Effector CD8-positive, alpha-beta T cell (primary cell): ENCODE measurements around the gene C19orf38.
"Not testable (repeated sequence)": the region's sequence is repeated elsewhere in the genome, so short reads cannot be mapped to it uniquely, and the experiment has no call there.

Experiments
- DNase-seq: peaks from one replicate; lab custom pipeline; 2025; lab: John Stamatoyannopoulos, UW

Gene C19orf38

GRCh38 chr19:10876459-10877240 is 28.4 kb downstream of the C19orf38 start:
- DNase-seq = no peak

DNA sequence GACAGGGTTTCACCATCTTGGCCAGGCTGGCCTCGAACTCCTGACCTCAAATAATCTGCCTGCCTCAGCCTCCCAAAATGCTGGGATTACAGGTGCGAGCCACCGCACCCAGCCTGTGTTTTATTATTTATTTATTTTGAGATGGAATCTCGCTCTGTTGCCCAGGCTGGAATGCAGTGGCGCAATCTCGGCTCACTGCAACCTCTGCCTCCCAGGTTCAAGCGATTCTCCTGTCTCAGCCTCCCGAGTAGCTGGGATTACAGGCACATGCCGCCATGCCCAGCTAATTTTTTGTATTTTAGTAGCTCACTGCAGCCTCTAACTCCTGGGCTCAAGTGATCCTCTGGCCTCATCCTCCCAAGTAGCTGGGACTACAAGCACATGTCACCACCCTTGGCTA is 29.4 kb downstream of the C19orf38 start:
- DNase-seq = not testable (repeated sequence)

GRCh38 chr19:10878253-10878652 is 30.0 kb downstream of the C19orf38 start:
- DNase-seq = no peak

DNA sequence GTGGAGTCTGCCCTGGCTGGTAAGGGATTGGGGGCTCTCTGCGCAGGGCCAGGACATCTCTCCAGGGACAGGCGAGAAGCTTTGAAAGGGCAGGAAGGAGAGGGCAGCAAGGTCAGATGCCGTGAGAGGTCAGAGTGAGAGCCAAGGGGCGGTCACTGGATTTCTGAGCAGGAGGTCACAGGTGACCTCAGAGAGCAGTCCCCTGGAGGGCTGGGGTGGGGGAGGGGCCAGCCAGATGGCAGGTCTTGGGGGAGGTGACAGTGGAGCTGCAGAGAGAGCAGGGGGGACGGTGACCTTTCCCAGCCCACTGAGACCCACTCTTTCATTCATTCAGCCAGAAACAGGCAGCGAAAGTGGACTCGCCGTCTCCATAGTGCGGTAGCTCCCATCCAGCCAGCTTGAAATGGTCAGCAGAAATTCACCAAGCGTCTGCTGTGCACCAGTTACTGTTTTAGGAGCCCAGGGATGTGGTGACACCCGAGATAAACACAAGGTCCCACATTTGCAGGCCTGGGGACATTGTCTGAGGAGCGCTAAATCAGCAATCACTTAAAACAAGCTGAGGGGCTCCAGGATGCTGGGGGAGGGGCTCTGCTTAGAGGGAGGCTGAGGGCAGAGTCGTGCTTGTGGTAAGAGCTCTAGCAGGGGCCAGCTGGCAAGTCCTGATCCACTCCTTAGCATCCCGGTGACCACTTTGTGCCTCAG is 33.3 kb downstream of the C19orf38 start:
- DNase-seq = no peak

DNA sequence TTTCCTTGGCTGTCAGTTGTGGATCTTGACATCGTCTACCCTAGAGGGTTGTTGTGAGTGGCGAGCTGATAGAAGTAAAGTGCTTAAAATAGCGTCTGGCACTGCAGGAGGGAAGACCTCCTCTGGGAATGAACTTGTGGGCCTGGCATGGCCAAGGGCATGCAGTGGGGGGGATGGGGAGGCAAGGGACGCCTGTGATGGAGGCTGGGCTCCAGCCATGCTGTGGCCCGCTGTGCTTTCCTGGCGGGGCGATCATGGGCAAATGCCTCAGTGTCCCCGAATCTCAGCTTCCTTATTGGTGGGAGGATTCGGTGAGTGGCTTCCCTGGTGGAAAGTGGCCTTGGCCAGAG is 33.9 kb downstream of the C19orf38 start:
- DNase-seq = no peak

- no peak for DNase-seq
These were observed 36.1 kb downstream of the C19orf38 start for GRCh38 chr19:10884274-10884673.

DNA sequence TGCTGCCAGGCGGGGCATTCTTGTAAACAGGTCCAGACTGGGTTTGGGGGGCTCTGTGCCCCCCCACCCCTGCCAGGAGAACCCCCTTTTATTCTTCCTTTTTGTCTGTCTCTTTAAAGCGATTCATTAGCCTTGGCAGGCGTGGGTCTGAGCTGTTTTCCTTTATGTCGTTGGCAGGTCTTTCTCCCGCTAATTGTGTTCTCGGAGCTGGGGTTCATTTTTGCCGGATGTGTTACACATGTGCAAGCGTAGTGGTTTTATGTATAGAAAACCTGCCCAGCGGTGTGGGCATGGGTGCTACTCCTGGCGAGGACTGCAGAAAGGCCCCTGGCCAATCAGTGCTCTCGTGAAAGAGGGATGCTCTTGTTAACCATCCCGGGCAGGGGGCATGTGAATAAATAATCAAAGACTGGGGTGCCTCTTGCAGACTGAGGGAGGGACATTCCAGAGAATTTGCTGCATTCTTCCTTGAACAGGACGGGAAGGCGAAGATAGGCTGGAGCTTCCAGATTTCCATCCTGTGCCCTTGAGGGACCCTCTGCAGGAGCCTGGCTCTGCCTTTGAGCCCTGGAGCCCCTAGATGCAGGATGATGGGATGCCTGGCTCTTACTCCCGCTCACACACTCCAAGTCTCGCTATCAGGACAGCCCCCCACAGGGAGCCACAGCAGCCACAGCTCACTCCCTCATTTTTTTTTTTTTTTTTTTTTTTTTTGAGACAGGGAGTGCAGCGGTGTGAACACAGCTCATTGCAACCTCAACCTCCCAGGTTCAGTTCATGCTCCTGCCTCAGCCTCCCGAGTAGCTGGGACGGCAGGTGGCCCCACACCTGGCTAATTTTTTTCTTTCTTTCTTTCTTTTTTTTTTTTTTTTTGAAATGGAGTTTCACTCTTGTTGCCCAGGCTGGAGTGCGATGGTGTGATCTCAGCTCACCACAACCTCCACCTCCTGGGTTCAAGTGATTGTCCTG is 37.3 kb downstream of the C19orf38 start:
- DNase-seq = no peak

DNA sequence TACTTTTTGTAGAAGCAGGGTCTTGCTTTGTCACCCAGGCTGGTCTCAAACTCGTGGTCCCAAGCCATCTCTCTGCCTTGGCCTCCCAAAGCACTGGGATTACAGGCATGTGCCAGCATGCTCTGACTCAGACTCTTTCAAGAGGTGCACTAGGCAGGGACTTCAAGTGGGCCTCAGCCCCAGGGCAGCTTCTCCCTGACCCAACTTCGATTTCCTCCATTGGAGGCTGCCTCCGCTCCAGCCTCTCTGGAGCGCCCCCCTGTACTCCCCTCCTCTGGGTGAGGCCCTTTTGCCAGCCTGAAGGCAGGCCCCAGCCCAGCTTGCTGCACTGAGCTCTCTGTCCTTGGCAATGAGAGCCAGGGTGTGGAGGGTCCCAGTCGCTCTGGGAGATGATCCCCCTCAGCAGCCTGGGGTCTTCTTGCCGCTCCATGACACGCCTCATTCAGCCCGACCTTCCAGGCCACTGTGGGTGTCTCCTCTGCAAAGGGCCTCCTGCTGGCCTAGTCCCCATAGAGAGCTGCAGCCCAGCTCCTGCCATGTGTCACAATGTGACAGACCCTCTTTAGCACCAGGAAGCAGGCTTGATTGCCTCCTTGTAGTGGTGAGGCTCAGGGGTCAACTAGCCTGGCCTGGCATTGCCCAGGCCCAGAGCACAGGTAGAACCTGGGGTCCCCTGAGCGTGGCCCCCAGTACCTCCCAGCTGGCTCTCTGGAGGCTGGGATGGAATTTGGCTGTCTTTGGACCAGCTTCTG is 39.6 kb downstream of the C19orf38 start:
- DNase-seq = no peak

DNA sequence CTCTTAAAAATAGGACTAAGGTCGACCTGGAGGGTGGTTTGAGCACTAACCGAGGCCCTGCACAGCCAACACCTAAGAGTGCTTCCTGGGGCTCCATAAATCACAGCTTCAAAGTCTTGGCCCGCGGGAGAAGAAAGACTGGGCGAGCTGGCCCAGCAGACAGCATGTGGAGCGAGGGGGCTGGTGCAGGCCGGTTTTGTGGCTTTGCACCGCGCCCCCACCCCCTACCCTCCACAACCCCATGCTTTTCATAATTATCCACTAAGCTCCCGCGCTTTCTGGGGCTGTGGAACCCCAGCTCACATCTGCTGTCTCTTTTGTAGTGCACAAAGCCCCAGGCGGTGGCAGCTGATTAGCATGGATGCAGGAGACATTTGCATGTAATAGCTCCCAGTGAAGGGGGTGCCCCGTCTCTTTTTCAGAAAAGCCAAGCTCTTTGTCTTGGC is 40.2 kb downstream of the C19orf38 start:
- DNase-seq = no peak

DNA sequence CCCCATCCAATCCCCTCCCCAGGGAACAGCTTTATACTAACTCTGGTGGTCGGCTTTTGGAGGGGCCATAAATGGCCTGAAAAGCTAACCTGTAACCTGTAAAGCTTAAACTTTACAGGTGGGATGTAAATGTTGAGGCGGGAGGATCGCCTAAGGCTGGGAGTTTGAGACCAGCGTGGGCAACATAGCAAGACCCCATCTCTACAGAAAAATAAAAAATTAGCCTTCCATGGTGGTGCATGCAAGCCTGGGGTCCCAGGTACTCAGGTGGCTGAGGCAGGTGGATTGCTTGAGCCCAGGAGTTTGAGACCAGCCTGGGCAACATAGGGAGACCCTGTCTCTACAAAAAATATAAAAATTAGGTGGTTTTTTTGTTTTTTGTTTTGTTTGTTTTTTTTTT is 41.7 kb downstream of the C19orf38 start:
- DNase-seq = no peak

DNA sequence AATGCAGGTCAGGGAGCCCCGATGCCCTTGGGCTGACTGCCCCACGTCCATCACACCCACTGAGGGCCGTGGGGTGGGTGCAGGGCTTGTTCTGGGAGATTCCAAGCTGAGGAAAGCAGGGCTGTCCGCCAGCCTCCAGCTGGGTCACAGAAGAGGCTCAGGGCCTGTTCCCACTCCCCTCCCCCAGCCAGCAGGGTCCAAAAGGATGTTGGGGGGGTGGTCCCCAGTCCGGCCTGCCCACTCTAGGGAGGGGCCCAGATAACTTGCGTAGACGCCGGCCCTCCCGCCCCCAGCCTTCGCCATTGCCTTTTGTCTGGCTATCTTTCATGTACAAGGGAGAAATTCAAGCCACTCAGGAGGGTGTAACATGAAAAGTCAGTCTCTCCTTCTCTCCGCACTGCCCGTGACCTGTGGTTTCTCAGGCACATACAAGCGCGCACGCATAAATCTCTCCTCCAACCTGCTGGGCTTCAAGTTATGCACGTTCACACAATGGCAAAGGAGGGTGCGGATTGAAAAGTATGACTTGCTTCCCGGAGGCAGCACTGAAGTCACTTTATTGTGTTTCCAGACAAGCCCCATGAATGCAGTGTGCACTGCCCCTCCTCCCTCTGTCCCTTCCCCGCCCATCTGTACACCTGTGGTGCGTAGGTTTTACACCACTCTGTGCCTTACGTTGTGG is 43.3 kb downstream of the C19orf38 start:
- no peak for DNase-seq

DNA sequence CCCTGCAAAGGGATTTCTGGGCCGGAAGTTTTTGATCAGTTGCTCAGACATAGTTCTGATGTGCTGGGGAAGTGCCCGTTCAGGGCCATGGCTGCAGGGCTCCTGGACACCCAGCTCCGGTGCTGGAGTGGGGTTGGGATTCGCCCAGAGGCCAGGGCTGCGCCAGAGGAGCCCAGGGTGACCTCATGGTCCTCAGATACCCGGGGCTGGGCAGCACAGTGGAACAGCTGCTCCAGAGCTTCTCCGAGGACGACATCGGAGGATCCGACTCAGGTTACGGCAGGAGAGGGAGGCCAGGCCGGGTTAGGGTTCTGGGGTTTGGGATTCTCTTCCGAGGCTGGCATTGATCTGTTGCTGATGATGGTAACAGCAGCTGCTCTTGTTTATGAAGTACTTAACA is 44.0 kb downstream of the C19orf38 start:
- DNase-seq = no peak

DNA sequence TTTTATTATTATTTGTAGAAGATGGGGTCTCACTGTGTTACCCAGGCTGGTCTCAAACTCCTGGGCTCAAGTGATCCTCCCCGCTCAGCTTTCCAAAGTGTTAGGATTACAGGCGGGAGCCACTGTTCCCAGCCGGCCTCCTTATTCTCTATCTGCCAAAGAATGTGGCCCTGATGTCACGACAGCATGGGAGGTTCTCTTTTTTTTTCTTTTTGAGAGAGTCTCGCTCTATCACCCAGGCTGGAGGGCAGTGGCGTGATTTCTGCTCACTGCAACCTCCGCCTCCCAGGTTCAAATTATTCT is 46.6 kb downstream of the C19orf38 start:
- DNase-seq = no peak

DNA sequence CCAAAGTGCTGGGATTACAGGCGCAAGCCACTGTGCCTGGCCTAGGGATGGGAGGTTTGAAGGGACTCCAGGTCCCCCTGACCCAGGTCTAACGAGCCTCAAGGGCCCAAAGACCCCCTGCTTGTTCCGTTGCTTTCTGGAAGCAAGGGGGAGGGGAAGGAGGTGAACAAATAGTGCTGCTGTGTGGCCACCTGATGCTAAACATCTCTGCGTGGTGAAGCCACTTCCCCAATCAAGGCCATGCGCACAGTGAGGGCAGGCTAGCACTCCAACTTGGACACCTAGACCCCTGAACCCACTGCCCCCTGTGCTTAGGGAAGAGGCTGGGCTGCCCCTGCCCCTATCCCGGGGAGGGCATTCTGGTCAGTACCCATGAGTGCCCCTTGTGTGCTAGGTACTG is 47.1 kb downstream of the C19orf38 start:
- no peak for DNase-seq

DNA sequence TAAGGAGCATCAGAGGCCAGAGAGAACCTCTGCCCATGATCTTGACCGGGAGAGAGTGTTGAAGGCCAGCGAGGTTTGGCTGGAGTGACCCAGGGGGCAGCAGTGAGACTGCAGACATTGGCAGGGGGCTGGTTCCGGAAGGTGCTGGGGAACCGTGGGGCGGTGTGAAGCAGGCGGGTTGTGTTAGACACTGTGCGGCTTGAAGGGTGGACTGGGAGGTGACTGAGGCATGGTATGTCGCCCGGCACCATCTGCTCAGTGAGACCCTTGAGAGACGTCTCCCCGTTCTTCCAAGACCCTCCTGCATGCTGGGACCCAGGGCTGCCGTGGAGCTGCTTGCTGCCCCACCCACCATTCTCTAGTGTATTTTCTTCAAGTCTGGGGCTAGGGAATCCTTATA is 47.7 kb downstream of the C19orf38 start:
- DNase-seq = no peak

- no peak for DNase-seq
These were observed 48.8 kb downstream of the C19orf38 start for GRCh38 chr19:10896851-10897526.

GRCh38 chr19:10898633-10899032 is 50.4 kb downstream of the C19orf38 start:
- DNase-seq = no peak

DNA sequence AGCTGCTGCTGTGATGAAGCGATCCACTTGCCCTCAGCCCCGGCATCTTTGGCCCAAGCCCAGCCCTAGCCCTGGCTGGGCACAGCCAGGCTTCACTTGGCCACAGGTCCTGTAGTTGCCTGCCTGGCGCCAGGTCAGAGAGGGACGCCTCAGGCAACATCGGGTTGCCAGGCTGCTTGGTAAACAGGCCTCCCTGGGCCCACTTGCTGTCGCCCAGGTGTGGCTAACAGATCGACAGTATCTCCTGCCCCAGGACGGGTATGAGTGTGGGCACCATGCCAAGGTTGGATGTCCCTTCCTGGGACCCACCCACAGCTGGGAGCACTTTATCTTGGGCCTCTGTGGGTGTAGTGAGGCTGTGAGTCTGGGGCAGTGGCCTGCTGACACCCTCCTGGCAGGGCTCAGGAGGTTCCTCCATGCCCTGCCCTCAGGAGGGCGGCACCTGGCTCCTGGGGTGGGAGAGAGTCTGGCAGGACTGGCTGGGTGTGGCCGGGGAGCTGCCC is 51.0 kb downstream of the C19orf38 start:
- DNase-seq = no peak

DNA sequence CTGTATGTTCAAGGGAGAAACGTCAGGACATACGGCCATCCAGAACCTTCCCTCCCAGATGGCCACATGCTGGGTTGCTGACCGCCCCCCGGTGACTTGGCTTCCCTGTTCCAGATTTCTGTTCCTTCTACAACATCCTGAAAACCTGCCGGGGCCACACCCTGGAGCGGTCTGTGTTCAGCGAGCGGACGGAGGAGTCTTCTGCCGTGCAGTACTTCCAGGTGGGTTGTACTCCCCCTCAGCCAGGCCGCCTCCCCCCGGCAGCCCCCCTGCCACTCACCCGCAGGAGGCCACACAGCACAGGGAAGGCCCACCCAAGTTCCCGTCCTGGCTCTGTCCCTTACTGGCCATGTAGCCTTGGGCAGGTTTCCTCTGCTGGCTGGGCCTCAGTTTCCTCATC is 59.7 kb downstream of the C19orf38 start:
- no peak for DNase-seq

GRCh38 chr19:10908380-10908960 is 60.3 kb downstream of the C19orf38 start:
- no peak for DNase-seq
